UCSD-AML1 (cell line): ENCODE measurements around the gene SLC6A4.

ENCODE experiments used
- DNase-seq: peaks from one replicate; lab custom pipeline; 2025; ENCODE audit not compliant: unreplicated experiment; lab: John Stamatoyannopoulos, UW

Gene SLC6A4

DNA sequence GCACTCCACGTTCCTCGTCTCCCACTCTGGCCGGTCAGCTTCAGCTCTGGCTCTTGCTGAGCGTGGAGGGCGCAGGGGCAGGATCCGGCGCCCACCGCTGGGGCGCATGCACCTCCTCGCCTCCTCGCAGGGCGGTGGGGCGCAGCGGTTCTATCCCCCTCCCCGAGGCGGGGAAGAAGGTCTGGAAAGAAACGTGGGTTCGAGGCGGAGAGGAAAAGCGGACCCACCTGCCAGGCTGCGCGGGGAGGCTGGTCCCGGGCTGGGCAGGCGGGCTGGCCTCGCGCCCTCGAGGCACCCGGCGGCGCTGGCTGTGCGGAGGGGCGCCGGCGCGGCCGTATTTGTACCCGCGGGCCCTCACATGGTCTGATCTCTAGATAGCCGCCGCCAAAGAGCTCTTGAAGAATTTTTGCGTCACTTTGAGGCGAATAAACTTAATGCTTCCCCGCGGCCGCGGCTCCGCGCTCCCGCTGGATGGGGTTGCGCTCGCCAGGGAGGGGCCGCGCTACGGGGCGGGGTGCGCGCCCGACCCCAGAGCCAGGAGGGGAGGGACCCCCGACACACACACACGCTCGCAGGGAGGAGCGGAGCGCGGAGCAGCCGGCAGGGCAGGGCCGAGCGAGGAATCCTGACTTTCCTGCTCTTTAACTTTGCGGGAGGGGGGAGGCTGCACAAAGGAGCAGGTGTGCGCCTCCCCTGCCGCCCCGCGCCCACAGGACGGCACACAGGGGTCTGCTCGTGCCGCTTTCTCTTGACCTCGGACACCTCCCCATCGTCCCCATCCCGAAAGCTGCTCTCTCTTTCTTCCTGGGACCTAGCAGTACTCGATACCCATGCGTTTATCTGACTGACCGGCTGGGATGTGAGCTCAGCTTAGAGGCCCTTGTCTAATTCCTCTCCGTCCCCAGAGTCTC is at the start of gene SLC6A4:
Gene SLC6A4 (minus strand): TSS at position 312 of the 911 bp plus-strand sequence. CDS start 13,739 bp downstream, outside the sequence.
- no peak for DNase-seq

DNA sequence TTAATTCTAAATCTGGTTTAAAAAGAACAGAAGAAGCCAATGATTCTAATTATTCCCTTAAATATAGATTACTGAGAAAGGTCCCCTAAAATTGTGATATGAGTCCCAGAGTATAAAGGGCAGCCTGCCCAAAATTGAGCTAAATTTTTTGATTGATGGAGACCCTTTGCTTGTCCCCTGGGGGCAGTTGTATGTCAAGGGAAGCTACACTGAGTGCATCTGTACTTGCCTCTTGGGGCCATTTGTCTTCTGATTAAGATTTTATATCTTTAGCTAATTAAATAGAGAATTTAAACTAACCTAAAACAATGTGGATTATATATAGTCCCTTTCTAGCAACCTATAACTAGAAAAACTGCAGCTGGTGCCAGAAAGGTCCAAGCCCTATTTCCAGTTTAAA is 43.7 kb upstream of the SLC6A4 start:
- DNase-seq = no peak

DNA sequence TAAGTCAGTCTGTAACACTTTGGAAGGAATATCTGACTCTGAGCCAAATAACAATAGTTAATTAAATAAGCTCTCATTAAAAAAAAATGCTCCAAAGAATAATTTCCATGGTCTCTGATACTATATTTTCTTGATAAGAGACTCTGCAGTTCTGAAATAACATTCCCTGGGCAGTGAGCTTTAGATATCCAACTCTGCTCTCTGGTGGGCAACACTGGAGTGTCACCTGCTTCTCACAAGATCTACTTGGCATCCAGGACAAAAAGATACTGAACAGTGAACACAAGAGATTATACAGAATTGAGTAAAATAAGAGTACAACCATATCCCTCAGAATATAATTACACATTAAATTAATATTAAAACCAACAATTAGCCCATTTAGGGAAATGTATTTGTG is 42.5 kb upstream of the SLC6A4 start:
- no peak for DNase-seq

DNA sequence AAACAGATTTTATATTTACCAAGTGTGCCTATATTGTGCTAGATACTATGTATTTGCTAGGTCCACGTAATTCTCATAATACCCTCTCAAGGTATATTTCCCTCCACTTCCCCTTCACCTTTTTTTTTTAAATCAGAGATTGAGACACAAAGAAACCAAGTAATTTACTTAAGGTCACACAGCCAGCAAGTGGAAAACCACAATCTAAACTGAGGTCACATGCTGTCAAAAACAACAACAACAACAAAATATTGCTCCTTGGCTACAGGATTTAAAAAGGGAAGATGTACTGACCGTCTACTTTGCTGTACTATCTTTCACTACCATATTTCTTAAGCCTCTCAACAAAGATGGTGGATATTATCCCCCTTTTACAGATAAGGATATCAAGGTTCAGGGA is 40.4 kb upstream of the SLC6A4 start:
- DNase-seq = no peak

DNA sequence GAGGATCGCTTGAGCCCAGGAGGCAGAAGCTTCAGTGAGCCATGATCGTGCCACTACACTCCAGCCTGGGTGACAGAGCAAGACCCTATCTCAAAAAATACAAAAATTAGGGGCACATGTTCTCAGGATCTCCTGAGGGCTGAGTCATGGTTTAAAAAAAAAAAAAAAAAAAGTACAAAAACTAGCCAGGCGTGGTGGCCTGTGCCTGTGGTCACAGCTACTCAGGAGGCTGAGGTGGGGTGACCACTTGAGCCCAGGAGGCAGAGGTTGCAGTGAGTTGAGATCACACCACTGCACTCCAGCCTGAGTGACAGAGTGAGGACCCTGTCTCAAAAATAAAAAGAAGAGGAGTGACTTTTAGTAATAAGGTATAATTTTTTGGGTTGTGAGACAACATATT is 39.4 kb upstream of the SLC6A4 start:
- no peak for DNase-seq

DNA sequence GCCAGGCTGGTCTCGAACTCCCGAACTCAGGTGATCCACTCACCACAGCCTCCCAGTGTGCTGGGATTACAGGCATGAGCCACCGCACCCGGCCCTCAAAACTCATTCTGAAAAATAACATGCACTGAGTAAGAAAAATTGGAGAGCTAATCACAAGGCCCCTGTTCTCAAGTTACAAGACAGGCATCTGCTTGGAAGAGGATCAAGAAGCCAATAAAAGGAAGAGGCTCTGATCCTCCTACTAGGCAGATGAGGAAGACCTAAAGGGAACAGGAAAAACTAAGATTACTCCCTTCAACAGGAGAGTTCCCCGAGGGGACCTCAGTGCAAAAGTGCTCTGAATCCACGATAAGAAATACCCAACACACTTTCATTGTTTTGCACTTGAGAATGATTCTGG is 37.9 kb upstream of the SLC6A4 start:
- DNase-seq = no peak

DNA sequence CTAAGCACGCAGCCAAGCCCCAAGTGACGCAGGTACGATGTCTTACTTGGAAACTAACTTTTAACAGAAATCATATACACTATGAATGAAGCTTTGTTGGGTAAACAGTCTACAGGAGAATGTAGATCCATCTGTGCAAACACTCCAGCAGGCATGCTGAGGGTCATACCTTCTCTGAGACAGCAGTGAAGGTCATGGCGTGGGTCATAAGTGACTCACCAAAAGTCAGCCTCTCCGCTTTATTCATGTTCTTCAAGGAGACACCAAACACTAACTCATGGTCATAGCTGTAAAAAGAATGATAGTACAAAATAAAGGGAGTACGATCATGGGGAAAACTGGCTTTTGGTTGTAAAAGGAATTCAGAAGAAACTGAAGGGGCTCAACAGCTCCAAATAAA is 35.6 kb upstream of the SLC6A4 start:
- no peak for DNase-seq

DNA sequence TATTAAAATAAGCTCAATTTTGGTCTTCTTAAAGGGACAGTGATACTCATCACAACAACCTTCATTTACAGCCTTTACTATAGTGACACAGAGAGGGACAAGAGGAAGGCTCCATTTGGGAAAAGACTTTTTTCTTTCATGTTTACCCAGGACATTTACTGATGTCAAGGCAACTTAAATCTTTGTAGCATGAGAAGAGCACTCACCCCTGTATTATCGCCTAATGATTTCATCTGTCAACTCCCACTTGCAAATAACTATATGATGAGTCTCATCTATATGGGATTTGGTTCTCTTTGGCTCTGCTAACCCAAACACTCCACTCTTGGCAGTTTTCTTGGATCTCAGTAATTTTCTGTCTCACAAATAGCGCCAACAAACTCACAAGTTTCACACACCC is 32.1 kb upstream of the SLC6A4 start:
- no peak for DNase-seq

DNA sequence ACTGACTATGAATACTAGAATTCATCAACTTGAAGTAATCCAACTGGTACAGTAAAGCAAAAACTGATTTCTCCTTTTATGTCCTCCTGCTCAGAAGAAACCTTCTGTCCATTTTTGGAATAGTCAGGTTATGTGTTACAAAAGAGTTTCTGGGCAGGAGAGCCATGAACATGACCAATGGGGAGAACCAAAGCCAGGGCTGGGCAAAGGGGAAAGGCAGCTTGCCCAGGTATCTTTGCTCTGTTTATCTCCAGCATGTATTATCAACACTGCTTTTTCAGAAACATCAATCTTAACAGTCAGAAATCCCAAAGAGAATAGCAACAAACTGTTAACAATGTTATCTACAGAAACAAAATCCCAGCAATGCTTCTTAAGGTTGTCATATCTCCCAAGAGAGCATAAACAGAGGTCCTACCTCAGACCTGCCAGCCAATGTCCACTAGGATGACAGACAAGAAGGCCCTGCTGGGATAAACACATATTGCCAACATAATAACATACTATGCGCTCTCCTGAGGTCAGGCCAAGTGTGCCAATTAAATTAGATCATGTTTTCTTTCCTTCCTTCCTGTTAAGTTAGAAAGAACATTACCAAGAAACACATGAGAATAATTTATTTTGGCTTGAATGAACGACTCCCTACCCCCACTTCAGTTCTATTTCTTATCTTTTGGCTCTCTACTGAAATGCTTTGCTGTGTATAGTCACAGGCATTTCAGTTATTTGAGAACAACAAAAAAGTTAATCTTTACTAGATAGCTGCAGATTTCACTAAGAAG is 28.2 kb upstream of the SLC6A4 start:
- no peak for DNase-seq

DNA sequence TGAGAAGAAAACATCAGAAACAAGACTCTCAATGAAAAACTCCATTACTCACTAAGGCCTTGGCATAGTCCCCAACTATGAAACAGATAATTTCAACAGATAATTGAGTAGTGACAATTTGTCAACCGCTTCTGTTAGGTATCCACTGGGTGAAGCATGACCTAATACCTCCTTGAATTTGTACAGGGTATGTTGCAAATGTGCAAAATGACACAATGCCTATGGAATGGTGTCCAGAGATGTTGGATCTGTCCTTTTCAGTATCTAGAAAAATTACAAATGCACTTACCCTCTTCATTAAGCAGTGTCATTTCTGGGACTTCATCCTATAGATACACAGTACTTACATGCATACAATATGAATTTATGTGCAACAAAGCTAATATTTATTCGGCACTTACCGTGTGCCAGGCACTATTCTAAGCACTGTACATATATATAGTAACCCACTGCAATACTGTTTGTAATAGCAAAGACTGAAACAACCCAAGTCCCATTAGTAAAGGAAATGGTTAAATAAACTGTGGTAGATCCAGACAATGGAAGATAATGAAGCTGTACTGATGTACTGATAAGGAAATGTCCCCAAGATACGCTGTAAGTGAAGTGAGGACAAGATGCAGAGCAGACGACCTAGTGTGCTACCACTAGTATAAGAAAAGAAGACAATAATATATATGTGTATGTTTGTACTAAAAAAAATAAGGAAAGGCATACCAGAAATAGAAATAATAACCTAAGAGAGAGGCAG is 21.4 kb upstream of the SLC6A4 start:
- DNase-seq = no peak

DNA sequence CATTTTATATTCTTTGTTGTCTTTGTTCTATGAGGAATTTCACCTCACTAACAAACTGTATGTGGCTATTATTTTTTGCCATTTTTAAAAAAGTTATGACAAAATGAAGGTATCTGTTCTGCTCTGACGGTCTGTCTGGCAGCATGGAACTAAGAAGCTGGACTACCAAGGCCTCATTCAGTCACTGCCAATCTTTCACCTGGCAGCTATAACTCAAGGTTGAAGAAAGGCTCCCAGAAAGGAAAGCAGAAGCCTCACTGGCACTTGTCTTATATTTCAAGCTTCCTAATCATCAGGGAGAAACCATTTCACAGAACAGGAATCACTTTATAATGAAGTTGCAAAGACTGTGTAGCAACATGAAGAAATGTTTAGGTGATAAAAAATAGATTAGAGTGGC is 18.7 kb upstream of the SLC6A4 start:
- no peak for DNase-seq

DNA sequence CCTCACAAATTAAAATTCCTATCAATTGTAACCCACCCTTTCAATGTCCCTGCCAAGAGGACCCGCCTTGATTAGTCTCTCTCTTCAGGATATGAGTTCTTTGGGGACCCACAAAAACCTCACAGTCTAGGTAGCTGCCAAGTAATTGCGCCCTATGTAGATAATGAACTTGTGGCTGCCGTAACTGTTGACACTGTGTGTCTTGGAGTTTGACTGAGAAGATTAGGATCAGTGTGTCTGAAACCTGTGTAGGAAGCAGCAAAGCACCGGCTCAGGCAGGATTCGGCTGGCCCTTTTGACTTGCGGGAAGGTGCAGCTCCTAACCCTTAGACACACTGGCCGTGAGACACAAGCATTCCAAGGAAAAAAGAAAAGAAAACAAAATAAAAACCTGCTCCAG is 17.8 kb upstream of the SLC6A4 start:
- DNase-seq = no peak

DNA sequence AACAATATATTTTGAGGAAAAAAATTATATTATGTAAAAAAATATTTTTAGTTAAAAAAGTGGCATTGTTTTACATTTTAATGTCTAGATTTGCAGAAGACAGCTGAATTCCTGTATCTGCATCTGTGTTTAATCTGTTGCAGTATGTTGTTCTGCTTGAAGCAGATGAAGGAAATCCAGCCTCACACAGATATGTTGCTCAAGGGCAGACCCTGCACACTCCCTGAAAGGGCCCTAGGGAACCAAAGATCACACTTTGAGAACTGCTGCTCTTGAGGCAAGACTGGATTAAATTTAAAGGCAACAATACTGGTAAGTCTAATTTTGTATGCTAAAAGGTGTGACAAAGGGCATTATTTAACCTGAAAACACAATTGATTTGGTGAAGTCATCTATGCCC is 16.4 kb upstream of the SLC6A4 start:
- no peak for DNase-seq

DNA sequence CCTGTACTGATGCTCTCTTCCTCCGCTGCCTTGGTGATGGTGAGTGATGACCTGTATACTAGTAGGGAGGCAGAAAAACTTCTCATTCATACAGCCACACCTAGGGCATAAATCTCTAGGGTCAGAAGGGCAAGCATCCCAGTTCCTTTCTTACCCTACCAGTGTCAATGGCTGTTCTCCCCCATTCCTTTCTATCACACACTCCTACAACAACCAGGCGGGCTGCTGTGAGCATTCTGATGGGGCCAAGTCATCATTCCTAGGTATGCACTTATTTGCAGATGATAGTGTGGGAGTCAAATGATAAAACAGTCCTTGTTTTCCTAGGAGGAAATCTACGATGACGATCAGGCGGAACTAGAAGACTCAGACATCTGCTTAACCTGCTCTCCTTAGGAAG is 14.0 kb upstream of the SLC6A4 start:
- DNase-seq = no peak

DNA sequence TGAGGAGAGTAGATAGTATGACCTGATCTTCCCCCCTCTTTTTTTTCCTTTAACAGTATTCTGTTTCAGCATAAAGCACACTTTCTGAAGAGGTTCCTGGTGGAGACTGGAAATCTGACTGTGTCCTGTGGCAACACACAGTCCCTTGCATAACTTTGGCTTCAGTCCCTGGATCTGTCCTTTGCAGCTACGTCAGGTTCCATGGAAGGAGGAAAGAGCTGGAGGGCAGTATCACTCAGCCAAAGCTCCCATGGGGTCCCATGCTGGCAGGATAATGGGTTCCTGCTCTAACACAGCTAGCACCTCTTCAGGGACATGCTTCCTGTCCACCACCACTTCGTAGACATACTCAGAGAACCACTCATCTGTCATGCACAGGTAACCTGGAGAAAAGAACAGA is 13.3 kb upstream of the SLC6A4 start:
- no peak for DNase-seq

DNA sequence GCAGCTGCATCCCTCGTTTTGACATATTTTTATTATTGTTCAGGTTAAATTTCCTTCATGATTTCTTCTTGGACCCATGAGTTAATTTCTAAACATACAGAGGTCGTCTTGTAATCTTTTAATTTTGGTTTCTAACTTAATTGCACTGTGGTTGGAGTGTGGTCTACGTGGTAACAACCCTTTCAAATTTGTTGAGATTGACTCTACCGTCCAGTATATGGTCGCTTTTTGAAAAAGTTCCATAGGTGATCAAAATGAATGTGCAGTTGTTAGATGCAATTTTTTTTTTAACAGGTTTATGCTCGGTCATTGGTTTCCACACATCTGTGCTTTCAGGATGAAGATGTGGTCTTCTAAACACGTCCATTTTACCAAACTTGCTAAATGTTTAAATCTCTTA is 11.0 kb upstream of the SLC6A4 start:
- no peak for DNase-seq

DNA sequence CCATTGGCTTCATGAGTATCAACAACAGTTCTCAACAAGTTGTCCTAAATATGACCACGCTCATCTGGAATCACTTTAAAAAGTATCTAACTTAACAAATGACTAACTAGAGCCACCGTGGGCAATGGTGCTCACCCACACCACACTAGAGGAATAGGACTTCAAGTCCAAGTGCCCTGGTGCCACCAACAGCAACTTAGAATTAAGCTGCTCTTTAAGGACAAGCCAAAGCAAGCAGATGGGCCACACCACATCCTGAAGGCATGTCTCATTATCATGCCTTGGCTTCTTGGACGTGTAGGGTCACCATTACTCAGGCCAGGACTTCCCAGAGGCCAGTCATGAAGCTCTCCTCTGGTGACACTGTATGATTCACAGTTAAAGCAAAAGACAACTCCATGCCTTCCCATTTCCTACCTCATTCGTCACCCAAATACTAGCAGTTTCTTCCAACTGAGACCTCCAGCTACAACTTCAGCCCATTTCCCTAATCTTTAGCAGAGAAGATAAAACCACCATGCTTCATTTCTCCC is 9.4 kb upstream of the SLC6A4 start:
- DNase-seq = no peak

DNA sequence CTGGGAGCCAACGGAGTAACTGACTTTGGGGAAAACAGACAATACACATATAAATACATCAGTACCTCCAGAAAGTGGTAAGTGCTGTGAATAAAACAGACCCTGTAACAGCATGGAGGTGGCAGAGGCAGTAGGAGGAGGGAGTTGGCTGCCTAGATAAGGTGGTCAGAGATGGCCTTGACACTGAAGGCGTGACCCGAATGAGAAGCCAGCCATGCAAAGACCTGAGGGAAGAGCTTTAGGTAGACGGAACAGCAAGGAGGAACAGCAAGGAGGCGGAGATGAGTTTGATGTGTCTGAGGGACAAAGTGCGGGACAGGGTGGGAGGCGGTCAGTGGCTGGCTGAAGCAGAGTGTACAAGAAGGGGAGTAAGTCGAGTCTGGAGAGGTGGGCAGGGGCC is 8.1 kb upstream of the SLC6A4 start:
- DNase-seq = no peak

DNA sequence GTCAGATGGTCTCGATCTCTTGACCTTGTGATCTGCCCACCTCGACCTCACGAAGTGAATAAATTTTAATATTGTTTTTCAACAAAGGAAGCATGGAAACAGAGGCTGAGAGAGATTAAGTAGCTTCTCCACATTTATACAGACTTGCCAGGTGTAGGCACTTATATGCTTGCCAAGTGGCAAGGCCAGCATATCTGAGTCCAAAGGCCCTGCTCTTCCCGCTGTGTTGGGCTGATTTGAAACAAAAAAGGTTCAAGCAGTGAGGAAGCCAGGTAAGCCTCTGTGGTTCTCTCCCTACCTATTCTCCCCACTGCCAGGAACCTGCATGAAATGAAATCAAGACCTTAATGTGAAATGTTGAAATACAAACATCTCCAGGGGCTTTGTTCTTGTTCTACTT is 7.5 kb upstream of the SLC6A4 start:
- no peak for DNase-seq

DNA sequence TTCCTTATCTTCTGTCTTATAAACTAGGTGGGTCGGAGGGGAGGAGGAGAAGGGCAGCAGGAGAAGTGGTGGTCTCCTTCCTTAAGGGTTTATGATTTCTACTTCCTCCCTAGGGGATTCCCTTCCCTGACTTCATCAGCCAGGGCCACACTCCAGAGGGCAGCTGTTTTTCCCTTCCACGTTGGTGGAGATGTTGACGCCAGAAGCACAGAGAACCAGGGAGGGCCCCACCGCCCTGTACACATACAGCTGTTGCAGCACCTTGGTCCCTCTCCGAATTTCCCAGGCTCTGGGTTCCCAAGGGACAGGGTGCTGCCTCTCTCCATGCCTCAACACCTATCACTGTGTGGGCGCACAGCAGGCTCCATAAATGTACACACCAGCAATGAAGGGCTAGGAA is 5.6 kb upstream of the SLC6A4 start:
- DNase-seq = no peak

DNA sequence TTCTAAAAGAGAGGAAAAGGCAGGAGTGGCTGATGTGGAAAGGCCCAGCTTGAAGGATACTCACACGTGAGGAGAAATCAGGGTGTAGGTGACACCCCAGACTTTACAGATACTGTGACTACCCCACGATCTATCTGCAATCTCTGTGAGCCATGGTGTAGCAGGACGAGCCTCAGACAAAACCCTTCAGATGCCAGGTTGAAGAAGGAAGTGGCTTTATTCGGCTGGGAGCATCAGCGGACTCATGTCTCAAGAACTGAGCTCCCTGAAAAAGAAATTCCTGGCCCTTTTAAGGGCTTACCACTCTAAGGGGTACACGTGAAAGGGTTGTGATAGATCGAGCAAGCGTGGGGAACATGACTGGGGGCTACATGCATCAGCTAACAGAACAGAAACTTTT is 4.7 kb upstream of the SLC6A4 start:
- DNase-seq = no peak
